Tongue (tissue), 2 donors: ENCODE results near the gene FKBP11. TPM values are rescaled to one million over a fixed set of nuclear protein-coding genes. Genes with fewer than 3 reads are reported as not detected.

Experiments
- DNase-seq: peaks from one replicate; pipeline ENCODE4 v3.0.0-alpha.2; 2015
- total RNA-seq: library from RNA; depleted of rRNA; stranded (reverse); fragments of >200 nt; gene quantifications from one replicate; pipeline ENCODE4 v1.2.3, GENCODE V29; 2014

The FKBP11 gene
- total RNA-seq = 8.3 TPM

DNA sequence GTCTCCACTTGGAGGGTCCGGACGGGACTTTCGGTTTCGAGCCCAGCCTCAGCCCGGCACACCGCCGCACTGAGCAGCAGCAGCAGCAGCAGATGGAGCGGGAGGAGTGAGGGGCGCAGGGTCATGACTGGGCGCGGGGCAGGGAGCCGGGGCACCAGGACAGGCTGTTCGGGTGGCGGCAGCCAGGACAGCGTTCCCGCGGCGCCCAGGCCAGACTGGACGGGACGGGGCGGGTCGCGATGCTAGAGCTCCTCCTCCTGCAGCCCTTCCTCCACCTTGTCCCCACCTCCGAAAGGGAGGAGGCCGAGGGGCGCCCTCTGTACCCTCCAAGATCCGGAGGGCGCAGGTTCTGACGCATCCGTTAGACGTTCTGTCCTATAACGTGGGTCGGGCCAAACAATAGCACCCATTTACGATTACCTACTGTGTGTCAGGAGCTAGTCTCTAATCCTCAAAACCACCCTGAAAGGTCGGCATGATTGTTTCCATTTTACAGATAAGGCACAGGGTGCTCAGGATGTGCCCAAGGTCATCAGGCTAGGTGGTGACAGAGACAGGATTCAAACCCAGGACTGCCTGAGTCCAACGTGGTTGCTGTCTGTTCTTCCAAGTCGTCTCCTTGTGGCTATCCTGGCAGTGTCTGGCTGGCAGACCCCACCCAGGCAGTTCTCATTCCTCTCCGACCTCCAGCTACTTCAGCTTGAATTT lies at the start of gene FKBP11:
FKBP11 (minus strand) TSS at position 189 of the 708 bp plus-strand sequence; CDS start at position 125, 64 bp downstream.
- DNase-seq = peak; percentile 60

DNA sequence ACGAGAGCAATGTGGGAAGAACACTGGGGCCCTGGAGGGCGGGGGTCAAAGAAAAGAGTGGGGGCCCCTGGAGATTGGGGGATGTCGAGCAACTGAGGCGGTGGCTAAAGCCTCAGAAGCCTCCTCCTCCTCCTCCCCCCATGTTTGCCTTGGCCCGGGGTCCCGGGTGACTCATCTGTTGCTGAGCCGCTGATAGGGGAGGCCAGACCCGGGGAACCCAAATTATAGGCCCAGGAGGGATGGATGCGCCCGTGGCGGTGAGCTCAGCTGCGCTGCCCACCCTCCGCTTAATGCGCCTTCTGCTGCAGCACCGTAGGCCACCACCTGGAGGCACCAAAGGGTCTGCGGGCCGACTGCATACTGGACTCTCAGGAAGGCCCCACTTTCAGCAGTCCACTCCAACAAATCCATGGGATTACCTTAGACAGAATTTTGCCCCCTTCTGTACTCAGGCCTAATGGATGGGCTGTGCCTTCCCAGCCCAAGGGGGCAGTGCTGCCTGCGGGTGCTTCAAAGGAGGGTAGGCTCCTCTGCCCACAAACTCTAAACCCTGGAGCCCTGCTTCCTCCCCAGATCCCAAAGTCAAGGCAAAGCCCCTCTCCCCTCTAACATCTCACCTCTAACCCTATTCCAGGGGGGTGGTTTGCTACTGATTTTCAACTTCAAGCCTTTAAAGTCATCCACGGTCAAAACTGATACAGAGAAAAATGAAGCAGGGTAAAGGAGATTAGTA lies 48.8 kb upstream of the FKBP11 start:
- DNase-seq = no peak

DNA sequence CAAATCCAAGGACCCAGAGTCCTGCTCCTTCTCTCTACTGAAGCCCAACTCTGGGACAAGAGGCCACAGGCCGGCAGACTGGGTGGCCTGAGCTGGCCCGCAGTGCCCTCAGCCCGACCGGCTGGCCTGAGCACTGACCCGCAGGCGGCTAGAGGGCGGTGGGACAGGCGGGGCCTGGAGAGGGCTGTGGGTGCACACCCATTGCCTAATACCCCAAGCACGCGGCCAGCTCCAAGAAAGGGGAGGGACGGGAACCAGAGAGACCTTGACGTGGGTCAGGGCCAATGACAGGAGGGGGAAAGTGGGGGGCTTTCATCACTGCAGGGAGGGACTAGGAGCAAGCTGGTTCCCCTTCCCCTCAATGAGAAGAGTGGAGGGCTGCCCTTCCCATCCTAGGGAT lies 48.2 kb upstream of the FKBP11 start:
- DNase-seq = no peak

DNA sequence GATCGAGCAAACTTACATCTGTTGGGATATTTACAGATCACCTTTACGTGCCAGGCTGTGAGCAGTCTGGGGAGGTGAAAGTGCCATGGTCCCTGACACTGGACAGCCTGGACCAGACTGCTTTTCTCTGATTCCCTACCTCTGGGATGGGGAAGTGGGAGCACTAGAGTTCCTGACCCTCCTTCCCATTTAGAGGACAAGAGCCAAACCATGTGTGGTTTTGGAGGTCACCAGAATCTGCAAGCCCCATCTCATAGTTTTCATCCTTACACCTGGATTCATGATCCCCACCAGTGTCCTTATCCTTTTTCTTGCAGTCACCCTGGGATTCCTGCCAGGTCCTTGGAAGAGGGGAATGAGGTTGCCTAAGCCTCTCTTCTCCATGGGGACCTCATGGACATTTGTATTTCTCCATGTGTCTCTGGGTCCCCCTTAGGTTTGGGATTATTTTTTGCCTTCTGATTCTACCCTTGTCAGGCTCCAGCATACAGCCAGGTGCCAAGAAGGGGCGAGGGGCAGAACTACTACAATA lies 47.7 kb upstream of the FKBP11 start:
- DNase-seq = no peak

DNA sequence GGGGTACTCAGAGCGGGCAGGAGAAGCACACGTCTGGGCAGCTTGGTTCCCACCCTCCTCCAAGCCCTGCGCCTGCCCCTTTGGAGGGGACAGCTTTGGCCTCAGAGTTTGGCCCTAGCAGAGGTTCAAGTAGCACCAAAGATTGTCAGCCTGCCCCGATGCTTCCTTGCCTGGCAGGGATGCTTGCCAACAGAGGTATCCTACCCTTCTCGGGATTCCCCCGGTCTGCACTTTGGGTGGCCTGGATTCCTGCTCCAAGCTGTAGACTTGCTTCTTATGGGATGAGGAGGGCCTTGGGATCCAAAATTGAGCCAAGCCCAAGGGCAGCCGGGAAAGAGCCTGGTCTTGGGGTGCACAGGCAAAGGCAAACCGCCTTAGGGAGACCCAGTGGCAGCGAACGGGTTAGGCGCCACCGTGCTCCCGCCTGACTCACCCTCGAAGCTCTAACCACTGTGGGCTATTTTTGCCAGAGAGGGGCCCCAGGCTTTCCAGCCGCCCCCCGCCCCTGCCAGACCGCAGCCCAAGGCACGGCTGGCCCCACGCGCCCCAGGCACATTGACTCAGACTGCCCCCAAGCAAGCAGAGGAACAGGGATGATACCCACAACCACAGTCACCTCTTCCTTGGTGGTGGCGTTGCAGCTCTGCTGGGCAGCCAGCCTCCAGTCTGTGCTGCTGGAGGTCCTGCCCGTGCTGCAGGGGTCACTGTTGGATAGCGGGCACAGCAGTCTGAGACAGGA lies 47.1 kb upstream of the FKBP11 start:
- no peak for DNase-seq

DNA sequence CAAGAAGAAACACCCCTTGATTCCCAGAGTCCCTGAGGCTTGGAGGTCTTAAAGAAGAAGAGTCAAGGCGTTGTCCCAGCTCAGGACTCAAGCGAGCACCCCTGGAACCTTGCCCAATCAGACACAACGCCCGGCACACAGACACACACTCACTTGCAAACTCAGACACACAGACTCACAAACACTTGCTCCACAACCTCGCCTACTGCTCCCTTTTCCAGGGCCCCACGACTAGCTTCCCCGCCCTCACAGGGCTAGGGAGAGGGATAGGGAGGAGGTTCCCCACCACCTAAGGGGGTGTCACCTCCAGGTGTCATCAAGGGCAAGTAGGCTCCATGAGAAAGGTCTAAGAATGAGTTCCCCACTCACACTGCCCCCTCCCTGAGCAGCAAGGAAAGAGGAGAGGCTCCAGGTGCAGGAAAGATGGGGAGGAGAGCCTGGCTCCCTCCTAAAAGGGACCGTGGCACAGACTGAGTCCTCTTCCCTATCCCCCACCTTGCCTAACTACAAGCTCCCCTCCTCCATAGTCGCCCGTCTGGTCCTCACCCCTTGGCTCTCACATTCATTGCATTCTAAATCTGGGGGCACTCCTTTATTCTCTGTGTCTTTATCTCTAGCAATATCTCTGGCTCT lies 45.5 kb upstream of the FKBP11 start:
- no peak for DNase-seq

DNA sequence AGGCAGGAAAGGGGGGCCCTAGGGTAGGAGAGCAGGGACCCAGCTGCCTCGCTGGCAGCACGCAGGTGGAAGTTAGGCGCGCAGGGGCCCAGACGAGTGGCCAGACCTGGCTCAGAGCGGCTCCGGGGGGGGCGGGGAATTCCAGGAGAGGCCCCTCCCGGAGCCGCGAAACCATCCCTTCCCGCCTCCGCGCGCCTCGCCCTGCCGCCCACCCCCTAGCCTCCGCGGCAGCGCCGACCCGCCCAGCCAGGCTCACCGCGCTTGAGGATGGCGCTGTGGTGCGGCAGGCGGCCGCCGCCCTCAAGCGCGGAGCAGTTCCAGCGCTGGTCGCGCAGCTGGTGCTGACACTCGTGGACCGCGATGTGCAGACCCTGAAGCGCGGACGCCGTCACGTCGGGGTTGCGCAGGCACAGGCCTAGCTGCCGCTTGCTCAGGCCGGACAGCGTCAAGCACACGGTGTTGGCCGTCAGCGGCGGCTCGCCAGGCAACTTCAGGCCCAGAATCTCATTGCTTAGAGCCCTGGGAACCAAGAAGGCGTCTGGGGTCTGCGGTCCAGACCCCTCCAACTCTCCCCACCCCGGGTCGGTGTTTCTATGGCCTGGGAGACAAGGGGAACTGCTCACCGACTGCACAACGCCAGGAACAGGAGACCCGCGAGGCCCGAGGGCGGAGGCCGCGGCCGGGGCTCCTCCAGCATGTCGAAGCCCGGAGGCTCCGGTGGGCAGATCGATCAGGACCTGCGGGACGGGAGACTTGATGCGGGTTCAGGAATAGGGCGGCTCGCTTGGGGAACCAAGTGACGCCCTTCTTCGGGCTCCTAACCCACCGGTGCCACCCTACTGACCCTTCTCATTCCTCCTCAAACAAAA lies 44.8 kb upstream of the FKBP11 start:
- no peak for DNase-seq

DNA sequence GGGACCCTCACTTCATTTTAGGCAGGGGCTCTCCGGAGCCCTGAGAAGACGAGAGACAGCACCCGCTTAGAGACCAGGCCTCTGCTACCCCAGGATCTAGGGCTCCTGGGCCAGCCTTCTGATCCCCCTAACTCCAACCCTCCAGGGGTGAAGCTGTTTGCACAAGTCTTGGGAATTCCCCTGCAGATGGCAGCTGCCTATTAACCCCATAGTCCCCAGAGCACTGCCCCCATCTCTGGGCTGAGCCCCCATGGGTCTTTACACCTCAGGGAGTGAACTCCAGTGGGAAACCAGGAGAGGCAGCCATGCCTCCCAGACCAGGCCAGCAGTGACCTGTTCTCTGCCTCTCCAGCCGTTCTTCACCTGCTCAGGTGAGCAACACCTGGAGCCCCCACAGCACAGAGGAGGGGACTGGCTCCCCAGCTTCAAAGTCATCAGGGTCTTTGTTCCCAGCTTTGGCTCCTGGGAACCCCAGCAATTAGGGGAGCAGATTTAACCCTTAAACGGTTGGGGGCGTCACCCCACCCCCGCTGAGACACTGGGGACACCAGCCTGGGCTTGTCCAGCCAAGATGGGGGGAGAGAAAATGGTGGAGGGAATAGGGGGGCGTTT lies 44.0 kb upstream of the FKBP11 start:
- DNase-seq = no peak

DNA sequence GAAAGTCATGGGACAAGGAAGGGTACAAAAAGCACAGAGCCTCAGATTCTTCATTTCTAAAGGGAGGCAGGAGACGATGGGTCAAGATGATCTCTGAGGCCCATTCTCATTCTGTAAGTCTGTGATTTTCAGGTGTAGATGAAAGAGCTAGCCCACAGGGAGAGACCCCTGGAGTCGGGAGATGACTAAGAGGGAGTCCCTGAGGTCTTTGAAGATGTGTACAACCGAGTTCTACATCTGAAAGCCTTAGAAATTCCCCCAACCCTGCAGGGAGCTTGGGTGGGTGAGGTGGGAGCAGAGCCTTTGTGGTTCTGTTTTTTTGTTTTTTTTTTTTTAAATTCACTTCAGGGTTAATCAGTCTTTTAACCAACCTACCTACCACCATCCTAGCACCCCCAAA lies 43.2 kb upstream of the FKBP11 start:
- no peak for DNase-seq

DNA sequence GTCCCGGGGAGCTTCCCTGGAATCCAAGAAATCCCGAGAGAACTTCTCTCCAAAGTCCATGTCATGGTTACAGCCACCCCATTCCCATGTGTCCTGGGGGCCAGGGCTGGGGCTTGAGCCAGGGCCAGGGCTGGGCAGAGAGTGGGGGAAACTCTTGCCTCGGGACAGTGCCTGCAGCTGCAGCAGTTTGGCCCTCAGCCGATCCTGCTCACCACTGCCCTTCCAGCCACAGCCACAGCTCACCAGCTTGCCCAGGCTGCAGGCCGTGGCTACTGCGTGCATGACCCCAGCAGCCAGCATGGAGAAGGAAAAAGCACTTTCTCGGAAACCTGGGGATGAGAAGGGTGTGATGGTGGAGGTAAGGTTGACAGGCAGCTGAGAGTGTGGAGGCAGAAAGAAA lies 42.7 kb upstream of the FKBP11 start:
- DNase-seq = no peak

DNA sequence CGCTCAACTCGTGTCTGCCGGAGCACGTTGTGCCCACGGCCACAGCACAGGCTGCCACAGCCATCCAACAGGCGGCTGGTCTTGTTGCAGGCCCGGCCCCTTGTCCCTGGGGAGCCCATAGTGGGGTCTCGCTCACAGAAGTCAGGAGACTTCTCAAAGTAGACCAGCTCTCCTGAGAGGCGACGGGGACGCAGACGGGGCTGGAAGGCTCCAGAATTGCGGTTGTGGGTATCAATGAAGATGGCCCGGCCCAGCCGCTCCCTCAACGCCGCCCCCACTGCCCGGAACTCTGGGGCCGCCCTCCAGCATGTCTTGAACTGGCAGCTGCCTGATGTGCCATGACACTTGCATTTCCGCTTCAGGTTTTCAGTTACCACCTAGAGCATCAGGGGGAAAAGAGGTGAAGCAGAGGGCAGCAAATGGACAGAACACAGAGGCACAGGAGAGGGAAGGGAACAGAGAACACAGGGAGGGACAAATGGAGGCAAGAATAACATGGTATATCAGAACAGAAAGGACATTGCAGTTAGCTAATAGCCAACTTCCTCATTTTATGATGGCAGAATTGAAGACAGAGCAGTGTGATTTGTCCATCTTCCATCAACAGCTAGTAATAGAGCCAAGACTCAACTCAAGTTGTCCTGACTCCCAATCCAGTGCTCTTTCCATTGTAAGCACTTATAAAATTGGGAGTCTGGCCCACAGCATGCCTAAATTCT lies 41.0 kb upstream of the FKBP11 start:
- DNase-seq = no peak

DNA sequence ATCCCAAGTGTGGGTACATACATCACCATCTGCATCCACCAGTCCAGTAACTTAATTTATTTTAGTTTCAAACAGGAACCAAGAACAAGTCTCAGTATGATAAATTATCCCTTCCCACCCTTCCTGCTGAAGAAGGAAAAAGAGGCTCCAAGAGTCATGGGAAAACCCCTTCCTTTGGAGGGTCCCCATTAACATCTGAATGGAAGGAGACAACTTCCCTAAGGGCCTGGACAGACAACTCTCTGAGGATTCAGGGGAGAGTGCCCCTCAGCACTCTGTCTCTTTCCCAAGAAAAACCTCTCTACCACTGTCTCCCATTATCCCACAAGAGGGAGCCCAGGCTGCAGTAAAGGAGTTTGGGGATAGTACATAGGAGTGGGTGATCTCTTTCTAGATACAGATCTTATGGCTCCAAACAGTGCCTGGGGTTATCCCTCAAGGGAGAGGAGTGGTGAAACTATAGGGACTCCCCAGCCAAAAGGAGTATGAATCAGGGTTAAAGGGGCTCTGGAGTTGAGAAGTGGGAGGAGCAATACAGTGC lies 40.1 kb upstream of the FKBP11 start:
- no peak for DNase-seq

DNA sequence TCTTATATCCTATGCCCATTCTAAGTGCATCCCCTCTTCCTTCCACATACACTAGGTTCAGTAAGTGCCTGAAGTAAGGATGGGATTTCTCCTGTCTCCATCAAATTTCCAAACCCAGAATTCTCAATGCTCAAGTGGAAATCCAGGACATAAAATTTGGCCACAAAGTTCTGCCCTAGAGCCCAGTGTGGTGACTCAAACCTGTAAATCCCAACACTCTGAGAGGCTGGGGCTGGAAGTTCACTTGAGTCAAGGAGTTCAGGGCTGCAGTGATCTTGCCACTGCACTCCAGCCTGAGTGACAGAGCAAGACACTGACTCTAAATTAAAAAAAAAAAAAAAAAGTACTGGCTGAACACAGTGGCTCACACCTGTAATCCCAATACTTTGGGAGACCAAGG lies 36.5 kb upstream of the FKBP11 start:
- no peak for DNase-seq

DNA sequence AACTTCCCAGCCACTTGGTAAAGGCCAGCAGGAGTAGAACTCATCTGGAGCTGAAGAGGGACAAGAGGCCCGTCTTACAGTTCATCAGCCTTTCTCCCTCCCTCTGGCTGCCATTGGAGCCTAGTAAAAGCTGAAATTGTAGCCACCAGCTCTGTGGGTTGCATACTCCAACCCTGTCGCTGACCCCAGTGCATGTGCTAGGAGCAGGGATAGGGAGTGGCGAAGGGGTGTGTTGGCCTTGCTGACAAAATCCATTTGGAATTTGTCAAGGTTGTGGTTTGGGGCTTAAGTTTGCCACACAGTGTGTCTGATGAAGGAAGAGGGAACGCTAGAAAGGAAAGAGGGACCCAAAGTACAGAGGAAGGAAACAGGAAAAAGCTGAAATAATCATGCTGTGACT lies 36.0 kb upstream of the FKBP11 start:
- no peak for DNase-seq

DNA sequence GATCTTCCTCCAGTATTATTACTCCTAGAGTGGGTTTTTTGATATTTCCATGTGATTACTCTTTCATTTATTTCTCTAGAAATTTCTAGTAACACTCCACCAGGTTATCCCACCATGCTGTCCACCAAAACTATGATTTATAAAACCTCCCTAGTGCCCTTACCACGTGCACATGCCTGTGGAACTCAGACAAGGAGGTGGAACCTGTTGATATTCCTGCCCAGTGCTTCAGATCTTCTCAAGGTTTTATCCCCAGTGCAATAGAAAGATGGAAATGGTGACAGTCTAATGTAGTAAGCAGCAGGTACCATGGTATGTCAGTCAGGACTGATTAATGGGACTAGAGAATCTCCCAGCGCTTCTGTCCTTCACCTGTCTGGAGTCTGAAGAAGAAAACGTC lies 35.5 kb upstream of the FKBP11 start:
- DNase-seq = no peak

DNA sequence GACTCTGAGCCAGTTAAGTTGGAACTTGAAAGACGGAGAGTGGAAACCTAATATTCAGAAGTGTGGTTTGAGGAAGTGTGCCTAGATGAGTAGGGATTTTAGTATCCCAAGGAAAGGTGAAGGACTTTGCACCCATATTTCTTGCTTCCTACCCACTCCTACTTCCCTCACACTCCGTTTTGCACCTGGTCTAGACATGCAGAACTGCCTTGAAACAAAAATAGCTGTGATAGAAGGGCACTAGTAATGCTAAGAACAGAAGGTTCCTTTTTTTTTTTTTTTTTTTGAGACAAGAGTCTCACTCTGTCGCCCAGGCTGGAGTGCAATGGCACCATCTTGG lies 32.7 kb upstream of the FKBP11 start:
- no peak for DNase-seq

DNA sequence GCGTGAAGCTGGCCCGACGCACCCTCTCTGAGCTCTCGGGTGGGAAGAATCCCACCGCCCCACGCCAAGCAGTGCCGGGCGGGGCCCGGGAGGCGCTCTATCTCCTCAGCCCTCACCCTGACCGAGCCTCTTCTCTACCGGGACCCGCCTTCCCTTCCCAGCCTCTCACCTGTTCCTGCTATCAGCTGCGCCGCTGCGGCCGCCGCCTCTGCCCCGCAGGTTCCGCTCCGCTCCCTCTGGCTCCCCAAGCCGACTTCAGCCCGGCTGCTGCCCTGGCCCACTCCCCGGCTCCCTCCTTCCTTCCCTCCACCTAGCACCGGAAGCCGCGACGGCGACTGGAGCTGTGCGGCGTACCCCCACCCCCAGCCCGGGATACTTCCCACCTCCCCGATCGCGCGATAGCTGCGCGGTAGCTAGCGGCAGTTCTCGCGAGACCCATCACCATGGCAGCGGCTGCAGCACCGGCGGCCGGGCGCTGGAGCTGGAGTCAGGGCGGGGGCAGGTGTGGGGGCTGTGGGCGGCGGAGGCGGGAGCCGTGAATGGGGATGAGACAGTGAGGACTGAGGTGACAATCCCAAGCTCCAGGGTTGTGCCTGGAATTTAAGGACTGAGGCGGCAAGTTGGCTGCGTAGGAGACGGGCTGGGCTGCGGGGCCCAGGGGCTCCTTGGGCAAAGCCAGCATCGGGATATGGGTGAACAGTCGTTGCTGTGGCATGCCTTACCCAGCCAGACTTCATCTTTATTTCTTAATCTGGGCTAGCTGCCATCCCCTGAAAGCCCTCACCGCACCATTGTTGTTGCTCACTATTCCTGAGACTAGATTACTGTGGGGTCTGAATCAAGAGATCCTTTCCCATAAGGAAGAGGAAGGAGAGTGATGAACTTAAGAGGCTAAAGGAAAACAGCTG lies 32.1 kb upstream of the FKBP11 start, which contains the start of gene ARF3:
ARF3 (minus strand) TSS at position 347 of the 908 bp plus-strand sequence. CDS start 16,392 bp downstream, outside the sequence.
- peak; percentile 98 for DNase-seq

DNA sequence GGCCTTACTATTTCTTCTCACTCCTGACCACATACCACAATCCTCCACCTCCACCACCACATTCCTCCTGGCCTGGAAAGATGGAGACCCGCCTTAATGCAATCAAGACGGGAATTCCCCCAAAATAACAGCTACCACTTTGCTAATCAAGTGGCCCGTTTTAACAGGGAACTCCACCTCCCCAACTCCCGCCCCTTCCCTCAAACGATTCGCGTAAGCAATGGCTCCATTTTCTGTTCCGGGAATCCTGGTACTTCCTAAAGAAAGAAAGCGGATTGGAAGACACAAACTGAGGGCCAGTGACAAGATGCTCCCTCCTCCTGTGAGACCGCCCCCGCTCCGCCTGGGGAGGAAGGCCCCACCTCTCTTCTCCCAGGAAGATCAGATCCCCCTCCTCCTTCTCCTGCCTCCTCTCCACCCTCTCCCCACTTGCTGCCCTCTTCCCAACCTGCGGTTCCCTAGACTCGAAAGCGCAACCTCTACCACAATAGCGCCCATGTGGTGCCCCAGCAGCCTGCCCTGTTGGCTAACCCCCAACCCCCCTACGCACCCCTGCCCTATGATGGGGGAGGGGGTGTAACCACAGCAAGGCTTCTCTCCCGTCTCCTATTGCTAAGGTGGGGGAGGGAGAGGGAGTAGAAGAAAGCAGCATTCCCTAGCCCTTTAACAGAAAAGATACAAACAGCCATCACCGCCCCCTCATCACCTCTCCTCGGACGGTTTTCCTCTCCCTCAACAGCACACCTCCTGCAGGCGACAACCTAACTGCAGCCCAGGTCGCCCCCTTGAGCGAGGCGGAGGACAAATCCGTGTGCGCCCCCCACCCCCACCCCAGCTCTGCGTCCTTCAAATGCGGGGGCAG lies 31.2 kb upstream of the FKBP11 start:
- peak; percentile 97 for DNase-seq
